ENCODE results near the gene HEXA. TPM values are rescaled to one million over a fixed set of nuclear protein-coding genes. Genes with fewer than 3 reads are reported as not detected.
A peak's percentile ranks its signal among the peaks of the same experiment; 100 is the strongest.

Gene HEXA
- total RNA-seq, 1 donor from 2014 or later, result 145 TPM

DNA sequence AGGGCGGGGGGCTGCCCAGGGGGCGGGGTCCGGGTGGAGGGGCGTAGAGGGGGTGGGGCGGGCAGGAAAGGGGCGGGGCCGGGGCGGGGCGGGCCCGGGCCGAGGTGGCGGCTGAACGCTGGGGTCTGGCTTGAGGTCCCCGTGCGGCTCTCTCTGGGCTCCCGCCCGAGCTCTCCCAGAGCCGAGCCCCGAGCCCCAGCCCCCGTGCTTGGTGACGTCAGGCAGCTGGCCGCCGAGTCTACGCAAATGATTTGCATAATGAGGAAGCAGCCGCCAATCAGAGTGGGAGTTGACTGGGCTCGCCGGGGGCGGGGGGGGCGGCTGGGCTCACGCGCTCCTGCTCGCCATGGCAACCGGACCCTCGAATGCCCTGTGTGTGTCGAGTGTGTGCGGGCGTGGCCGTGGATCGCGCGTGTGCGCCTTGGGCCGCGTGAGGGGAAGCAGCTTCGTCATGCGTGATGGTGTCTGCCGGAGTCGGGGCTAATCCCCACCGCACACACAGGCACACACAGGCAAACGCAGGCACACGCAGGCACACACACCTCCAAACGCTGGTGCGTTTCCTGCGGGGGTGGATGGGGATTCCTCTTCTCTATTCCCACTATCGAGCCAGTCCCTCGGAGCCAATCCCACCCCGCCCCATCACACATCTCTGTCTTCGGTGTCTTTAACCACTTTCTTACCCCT, 55.7 kb downstream of the HEXA start, which contains the start of gene CELF6:
TSS of gene CELF6 (minus strand) at position 173 of the 687 bp plus-strand sequence. CDS start 283 bp downstream, outside the sequence.
- H3K4me2 ChIP-seq (ENCODE audit: low read length), result peak within 1 kb of the TSS; percentile 99
- Mint-ChIP-seq H3K27ac (ENCODE audit: unreplicated experiment) (peak within 1 kb of the TSS; percentile 53), H3K27me3 (ENCODE audit: low read depth, unreplicated experiment) (peaks cover 40% of the 10 kb centered on the region), H3K36me3 (ENCODE audit: low read depth, unreplicated experiment) (peaks cover 2% of the 10 kb centered on the region), H3K4me1 (ENCODE audit: low read depth, unreplicated experiment) (peaks cover 8% of the 10 kb centered on the region), H3K9me3 (ENCODE audit: unreplicated experiment) (peaks cover 8% of the 10 kb centered on the region), H3K4me3 (ENCODE audit: unreplicated experiment) (peak within 1 kb of the TSS; percentile 80)
- H3K27me3 ChIP-seq (ENCODE audit: insufficient read depth, low read length), result peaks cover 6% of the 10 kb centered on the region
- H3K27ac ChIP-seq (ENCODE audit: low read depth, low read length), result no peak within 1 kb of the TSS
- H4K20me1 ChIP-seq (ENCODE audit: insufficient read depth, low read length), result no peaks in the 10 kb centered on the region
- H3K4me1 ChIP-seq (ENCODE audit: insufficient read depth, low read length), result peaks cover 4% of the 10 kb centered on the region
- peak within 1 kb of the TSS; percentile 90 for H2AFZ ChIP-seq (ENCODE audit: low read depth, low read length)
- FAIRE-seq, result no peak
- peak within 1 kb of the TSS; percentile 56 for H3K9ac ChIP-seq (ENCODE audit: low read length)
- TF ChIP-seq EZH2 (IDR thresholded peaks at IDR 0.05; ENCODE audit: insufficient read depth, low read length), result no peak
- TF ChIP-seq, protein P1, sequence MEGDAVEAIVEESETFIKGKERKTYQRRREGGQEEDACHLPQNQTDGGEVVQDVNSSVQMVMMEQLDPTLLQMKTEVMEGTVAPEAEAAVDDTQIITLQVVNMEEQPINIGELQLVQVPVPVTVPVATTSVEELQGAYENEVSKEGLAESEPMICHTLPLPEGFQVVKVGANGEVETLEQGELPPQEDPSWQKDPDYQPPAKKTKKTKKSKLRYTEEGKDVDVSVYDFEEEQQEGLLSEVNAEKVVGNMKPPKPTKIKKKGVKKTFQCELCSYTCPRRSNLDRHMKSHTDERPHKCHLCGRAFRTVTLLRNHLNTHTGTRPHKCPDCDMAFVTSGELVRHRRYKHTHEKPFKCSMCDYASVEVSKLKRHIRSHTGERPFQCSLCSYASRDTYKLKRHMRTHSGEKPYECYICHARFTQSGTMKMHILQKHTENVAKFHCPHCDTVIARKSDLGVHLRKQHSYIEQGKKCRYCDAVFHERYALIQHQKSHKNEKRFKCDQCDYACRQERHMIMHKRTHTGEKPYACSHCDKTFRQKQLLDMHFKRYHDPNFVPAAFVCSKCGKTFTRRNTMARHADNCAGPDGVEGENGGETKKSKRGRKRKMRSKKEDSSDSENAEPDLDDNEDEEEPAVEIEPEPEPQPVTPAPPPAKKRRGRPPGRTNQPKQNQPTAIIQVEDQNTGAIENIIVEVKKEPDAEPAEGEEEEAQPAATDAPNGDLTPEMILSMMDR (IDR thresholded peaks at IDR 0.05; ENCODE audit: insufficient read depth, low read depth, low read length), result no peak
- no peaks in the 10 kb centered on the region for H3K36me3 ChIP-seq (ENCODE audit: insufficient read depth, low read length)
- no peaks in the 10 kb centered on the region for H3K9me3 ChIP-seq (ENCODE audit: insufficient read depth, low read depth, low read length)
- no peaks in the 10 kb centered on the region for H3K79me2 ChIP-seq (ENCODE audit: insufficient read depth, low read length)
- peak within 1 kb of the TSS; percentile 65 for H3K4me3 ChIP-seq (ENCODE audit: insufficient read depth, low read depth, low read length)
- peak; percentile 70 for DNase-seq (ENCODE audit: low read depth)

DNA sequence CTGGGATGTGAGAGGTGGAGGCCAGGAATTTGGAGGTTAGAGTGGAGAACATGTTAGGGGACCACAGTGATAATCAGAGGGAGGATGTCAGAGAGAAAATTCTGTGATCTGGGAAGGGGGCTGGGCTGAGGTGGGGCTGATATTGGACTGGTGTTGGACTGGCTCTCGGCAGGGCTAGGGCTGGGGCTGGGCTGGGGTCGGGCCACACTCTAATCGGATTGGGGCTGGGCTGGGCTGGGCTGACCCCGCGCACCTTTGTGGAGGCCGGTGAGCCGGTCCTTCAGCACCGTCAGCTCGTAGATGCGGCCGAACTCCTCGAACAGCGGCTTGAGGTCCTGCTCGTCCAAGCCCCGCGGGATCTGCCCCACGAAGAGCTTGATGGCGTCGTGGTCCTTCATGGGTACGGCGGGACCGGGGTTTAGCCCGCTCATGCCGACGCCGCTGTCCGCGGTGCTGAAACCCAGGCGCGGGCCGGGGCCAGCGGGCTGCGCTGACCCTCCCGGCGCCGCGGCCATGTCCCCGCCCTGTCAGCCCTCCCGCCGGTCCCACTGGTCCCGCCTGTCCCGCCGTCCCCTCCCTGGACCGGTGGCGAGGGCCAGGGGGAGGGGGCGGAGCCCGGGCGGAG, 56.3 kb downstream of the HEXA start:
- Histone ChIP-seq H3K4me2 (ENCODE audit: low read length) (peak overlapping the region; percentile 99), H3K36me3 (ENCODE audit: insufficient read depth, low read length) (no peaks in the 10 kb centered on the region), H3K79me2 (ENCODE audit: insufficient read depth, low read length) (no peaks in the 10 kb centered on the region), H3K9me3 (ENCODE audit: insufficient read depth, low read depth, low read length) (no peaks in the 10 kb centered on the region), H3K4me1 (ENCODE audit: insufficient read depth, low read length) (peaks cover 4% of the 10 kb centered on the region), H3K9ac (ENCODE audit: low read length) (no peak overlapping the region), H3K27ac (ENCODE audit: low read depth, low read length) (no peak overlapping the region), H4K20me1 (ENCODE audit: insufficient read depth, low read length) (no peaks in the 10 kb centered on the region), H3K27me3 (ENCODE audit: insufficient read depth, low read length) (peaks cover 6% of the 10 kb centered on the region), H3K4me3 (ENCODE audit: insufficient read depth, low read depth, low read length) (no peak overlapping the region), H2AFZ (ENCODE audit: low read depth, low read length) (no peak overlapping the region)
- TF ChIP-seq, protein P1 (IDR thresholded peaks at IDR 0.05; ENCODE audit: insufficient read depth, low read depth, low read length), result no peak
- no peak for TF ChIP-seq EZH2 (IDR thresholded peaks at IDR 0.05; ENCODE audit: insufficient read depth, low read length)
- Mint-ChIP-seq H3K4me1 (ENCODE audit: low read depth, unreplicated experiment) (peaks cover 8% of the 10 kb centered on the region), H3K27me3 (ENCODE audit: low read depth, unreplicated experiment) (peaks cover 45% of the 10 kb centered on the region), H3K36me3 (ENCODE audit: low read depth, unreplicated experiment) (peaks cover 2% of the 10 kb centered on the region), H3K27ac (ENCODE audit: unreplicated experiment) (no peak overlapping the region), H3K4me3 (ENCODE audit: unreplicated experiment) (peak overlapping the region; percentile 75), H3K9me3 (ENCODE audit: unreplicated experiment) (peaks cover 8% of the 10 kb centered on the region)
- DNase-seq (ENCODE audit: low read depth) (peak; percentile 37), FAIRE-seq (no peak)

Measured in astrocyte (in vitro differentiated cells and primary cell).